MCF 10A (cell line): ENCODE measurements around the gene STRIT1. TPM values are rescaled to one million over a fixed set of nuclear protein-coding genes. Genes with fewer than 3 reads are reported as not detected.
A peak's percentile ranks its signal among the peaks of the same experiment; 100 is the strongest.

Experiments
- BruUV-seq: library from RNA; stranded (reverse); fragments of 400-500 nt; replicated peaks from 2 replicates; lab custom pipeline; 2021; lab: Mats Ljungman, UMichigan
- CTCF ChIA-PET: fragments of 300-600 bp; sonication (Branson Sonifier 250); formaldehyde crosslinking; extraction: SDS; loops from one replicate; lab custom pipeline; 2021; ENCODE audit warnings: antibody characterized with exemption, inconsistent platforms; lab: Yijun Ruan, JAX
- POLR2A ChIA-PET: fragments of 300-600, 350-650 bp; sonication (Branson Sonifier 250); formaldehyde crosslinking; extraction: SDS; loops from one replicate; lab custom pipeline; 2020; ENCODE audit warnings: antibody characterized with exemption, inconsistent platforms; lab: Yijun Ruan, JAX
- DNase-seq: peaks from one replicate; pipeline ENCODE4 v3.0.0-alpha.2; 2018; ENCODE audit not compliant: unreplicated experiment
- H3K27ac Mint-ChIP-seq: one replicate; pipeline ENCODE4 v1.8.0; 2022; ENCODE audit warnings: mild to moderate bottlenecking, low read depth, mixed read lengths; ENCODE audit not compliant: unreplicated experiment
- H3K27me3 Mint-ChIP-seq: one replicate; pipeline ENCODE4 v1.8.0; 2022; ENCODE audit warnings: mixed read lengths; ENCODE audit not compliant: insufficient read depth, unreplicated experiment
- H3K36me3 Mint-ChIP-seq: one replicate; pipeline ENCODE4 v1.8.0; 2022; ENCODE audit warnings: mild to moderate bottlenecking, moderate library complexity, mixed read lengths; ENCODE audit not compliant: insufficient read depth, unreplicated experiment
- H3K4me1 Mint-ChIP-seq: one replicate; pipeline ENCODE4 v1.8.0; 2022; ENCODE audit warnings: mixed read lengths; ENCODE audit not compliant: insufficient read depth, unreplicated experiment
- H3K4me3 Mint-ChIP-seq: one replicate; pipeline ENCODE4 v1.8.0; 2022; ENCODE audit warnings: mild to moderate bottlenecking, moderate library complexity, mixed read lengths; ENCODE audit not compliant: unreplicated experiment
- H3K9me3 Mint-ChIP-seq: one replicate; pipeline ENCODE4 v1.8.0; 2022; ENCODE audit warnings: mixed read lengths; ENCODE audit not compliant: unreplicated experiment
- intact Hi-C: fragments of 100-400 bp; cut with micrococcal nuclease; formaldehyde crosslinking; loops from 2 replicates; pipeline ENCODE4 v1.14.1; 2022
- total RNA-seq: library from RNA; stranded (reverse); gene quantifications from 2 replicates; pipeline ENCODE4 v1.2.3, GENCODE V29; 2022
- TF ChIP-seq, protein P1 (sequence below): fragments of 200-600 bp; IDR thresholded peaks from one replicate; pipeline ENCODE4 v1.8.0; 2022; ENCODE audit warnings: antibody characterized with exemption, mild to moderate bottlenecking; ENCODE audit not compliant: unreplicated experiment

Gene STRIT1
- total RNA-seq, 1 experiment from 2014 or later = not detected

GRCh38 chr3:155317211-155317610 lies 23.7 kb upstream of the STRIT1 start:
- CTCF ChIA-PET = interaction anchor here (1.0 to 1.7 kb wide), 2 partner anchors 8 to 363 kb away, joined by 3 to 5 read pairs; no protein-coding TSS in a partner anchor
- Mint-ChIP-seq H3K27me3 (no peaks in the 10 kb centered on the region), H3K36me3 (no peaks in the 10 kb centered on the region), H3K4me1 (no peaks in the 10 kb centered on the region), H3K27ac (no peak overlapping the region), H3K4me3 (no peak overlapping the region), H3K9me3 (no peaks in the 10 kb centered on the region)
- DNase-seq = no peak
- POLR2A ChIA-PET = interaction anchor here (0.5 kb wide), 1 partner anchor 507 kb away, joined by 3 read pairs; no protein-coding TSS in a partner anchor
- intact Hi-C loops = no loop called here
- BruUV-seq = no TSS peak
- TF ChIP-seq, protein P1, sequence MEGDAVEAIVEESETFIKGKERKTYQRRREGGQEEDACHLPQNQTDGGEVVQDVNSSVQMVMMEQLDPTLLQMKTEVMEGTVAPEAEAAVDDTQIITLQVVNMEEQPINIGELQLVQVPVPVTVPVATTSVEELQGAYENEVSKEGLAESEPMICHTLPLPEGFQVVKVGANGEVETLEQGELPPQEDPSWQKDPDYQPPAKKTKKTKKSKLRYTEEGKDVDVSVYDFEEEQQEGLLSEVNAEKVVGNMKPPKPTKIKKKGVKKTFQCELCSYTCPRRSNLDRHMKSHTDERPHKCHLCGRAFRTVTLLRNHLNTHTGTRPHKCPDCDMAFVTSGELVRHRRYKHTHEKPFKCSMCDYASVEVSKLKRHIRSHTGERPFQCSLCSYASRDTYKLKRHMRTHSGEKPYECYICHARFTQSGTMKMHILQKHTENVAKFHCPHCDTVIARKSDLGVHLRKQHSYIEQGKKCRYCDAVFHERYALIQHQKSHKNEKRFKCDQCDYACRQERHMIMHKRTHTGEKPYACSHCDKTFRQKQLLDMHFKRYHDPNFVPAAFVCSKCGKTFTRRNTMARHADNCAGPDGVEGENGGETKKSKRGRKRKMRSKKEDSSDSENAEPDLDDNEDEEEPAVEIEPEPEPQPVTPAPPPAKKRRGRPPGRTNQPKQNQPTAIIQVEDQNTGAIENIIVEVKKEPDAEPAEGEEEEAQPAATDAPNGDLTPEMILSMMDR = no peak

DNA sequence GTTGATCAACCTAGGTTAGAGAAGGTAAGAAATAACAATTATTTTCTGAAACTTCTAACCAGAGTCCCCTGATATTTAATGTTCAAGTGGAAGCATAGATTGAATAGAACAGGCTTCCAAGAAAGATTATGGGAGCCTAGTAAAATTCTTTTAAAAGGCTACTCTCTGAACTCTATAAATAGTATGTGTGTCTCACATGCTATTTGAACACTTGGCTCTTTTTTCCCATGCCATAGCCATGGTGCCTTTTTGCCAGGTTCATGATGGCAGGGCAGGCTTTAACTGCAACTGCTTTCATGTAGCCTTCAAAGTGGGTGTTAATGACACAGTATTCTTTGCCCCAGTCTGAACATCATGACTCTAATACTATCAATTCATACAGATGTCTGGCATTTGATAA lies 22.9 kb upstream of the STRIT1 start:
- POLR2A ChIA-PET = no interaction called here
- TF ChIP-seq, protein P1 = no peak
- H3K27me3 Mint-ChIP-seq = no peaks in the 10 kb centered on the region
- no peaks in the 10 kb centered on the region for H3K36me3 Mint-ChIP-seq
- H3K9me3 Mint-ChIP-seq = no peaks in the 10 kb centered on the region
- no TSS peak for BruUV-seq
- intact Hi-C loops = no loop called here
- DNase-seq = no peak
- H3K4me3 Mint-ChIP-seq = no peak overlapping the region
- CTCF ChIA-PET = interaction anchor here (0.7 to 1.7 kb wide), 3 partner anchors 9 to 363 kb away, joined by 3 to 5 read pairs (median 3); no protein-coding TSS in a partner anchor
- H3K27ac Mint-ChIP-seq = peak overlapping the region; percentile 23
- H3K4me1 Mint-ChIP-seq = no peaks in the 10 kb centered on the region

DNA sequence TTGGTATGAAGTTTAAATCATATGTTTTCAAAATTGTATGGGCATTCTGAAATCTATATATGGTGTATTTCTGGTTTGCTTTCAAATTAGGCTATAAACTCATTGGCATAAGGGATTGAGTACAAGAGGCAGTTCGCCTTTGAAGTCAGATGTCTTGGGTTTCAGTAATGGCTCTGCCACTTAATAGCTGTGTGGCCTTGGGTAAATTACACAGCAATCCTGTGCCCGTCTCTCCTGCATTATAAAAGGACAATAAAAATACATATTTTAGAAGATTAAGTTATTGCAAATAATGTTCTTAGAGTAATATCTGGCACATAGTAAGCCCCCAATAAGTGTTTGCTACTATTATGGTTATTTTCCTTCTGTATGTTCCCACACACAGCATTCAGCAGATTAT lies 20.4 kb upstream of the STRIT1 start:
- Mint-ChIP-seq H3K27me3 (no peaks in the 10 kb centered on the region), H3K27ac (no peak overlapping the region), H3K4me3 (no peak overlapping the region), H3K4me1 (no peaks in the 10 kb centered on the region), H3K9me3 (no peaks in the 10 kb centered on the region), H3K36me3 (no peaks in the 10 kb centered on the region)
- intact Hi-C loops = no loop called here
- TF ChIP-seq, protein P1 = no peak
- BruUV-seq = no TSS peak
- no peak for DNase-seq
- ChIA-PET POLR2A (no interaction called here), CTCF (interaction anchor here (1.8 kb wide), 1 partner anchor 10 kb away, joined by 5 read pairs; no protein-coding TSS in a partner anchor)

- Mint-ChIP-seq H3K4me1 (no peaks in the 10 kb centered on the region), H3K27me3 (no peaks in the 10 kb centered on the region), H3K9me3 (no peaks in the 10 kb centered on the region), H3K36me3 (no peaks in the 10 kb centered on the region), H3K27ac (no peak overlapping the region), H3K4me3 (no peak overlapping the region)
- intact Hi-C loops = no loop called here
- BruUV-seq = no TSS peak
- ChIA-PET CTCF (interaction anchor here (1.8 kb wide), 1 partner anchor 10 kb away, joined by 5 read pairs; no protein-coding TSS in a partner anchor), POLR2A (no interaction called here)
- TF ChIP-seq, protein P1 = no peak
- DNase-seq = no peak
Measured at GRCh38 chr3:155313300-155313699, 19.8 kb upstream of the STRIT1 start.
